ENCODE measurements around the gene GRB10.

DNA sequence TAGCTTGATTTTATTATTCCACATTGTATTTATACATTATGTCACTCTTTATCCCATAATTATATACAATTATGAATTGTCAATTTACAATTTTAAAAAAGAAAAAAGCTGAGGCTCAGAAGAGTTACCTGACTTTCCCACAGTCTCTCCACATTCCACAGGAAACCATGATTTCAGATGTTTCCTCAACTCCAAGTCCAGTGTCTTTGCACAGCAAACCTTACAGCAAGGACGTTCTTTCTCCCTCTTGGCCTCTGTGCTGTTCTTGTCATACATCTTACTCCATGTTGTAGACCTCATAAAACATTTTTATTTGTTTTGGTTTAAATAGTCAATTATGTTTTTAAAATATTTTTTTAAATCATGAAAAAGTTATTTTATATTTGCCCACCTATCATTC lies 34.9 kb upstream of the GRB10 start:
- TF ChIP-seq POLR2A (IDR thresholded peaks at IDR 0.05; ENCODE audit: low read length): no peak
- TF ChIP-seq GATA1 (IDR thresholded peaks at IDR 0.05; ENCODE audit: low read depth, low read length): no peak

All from erythroblast (primary cell).